K562 (cell line): ENCODE results near the gene ZNF440. TPM values are rescaled to one million over a fixed set of nuclear protein-coding genes. Genes with fewer than 3 reads are reported as not detected.

ENCODE experiments used
- ATAC-seq: fragments of 200-7000 bp; cut with Tn5 transposase; 3 replicates; pipeline ENCODE4 v1.9.1; 2020; ENCODE audit warnings: moderate library complexity
- BruUV-seq: library from RNA; stranded (reverse); fragments of 400-500 nt; replicated peaks from 2 replicates; lab custom pipeline; 2021; lab: Mats Ljungman, UMichigan
- CTCF ChIA-PET: fragments of 300-600 bp; formaldehyde crosslinking; extraction: SDS; loops from one replicate; lab custom pipeline; 2021; ENCODE audit warnings: low intra/inter-chr PET ratio; lab: Yijun Ruan, JAX
- POLR2A ChIA-PET: fragments of 300-600, 350-650 bp; sonication (Branson Sonifier 250); formaldehyde crosslinking; extraction: SDS; loops from one replicate; lab custom pipeline; 2021; ENCODE audit warnings: antibody characterized with exemption, inconsistent platforms; lab: Yijun Ruan, JAX
- DNase-seq, 4 experiments: peaks; one replicate each; pipeline versions ENCODE4 v3.0.0 to v3.0.0-alpha.2; 2011 to 2018; ENCODE audit warnings: low spot score in 3 of 4, mixed read lengths in 3 of 4; ENCODE audit errors: extremely low read depth in 1 of 4
- FAIRE-seq: peaks from 2 replicates; lab custom pipeline; 2011; peaks lifted over from hg19 to GRCh38; lab: Jason Lieb, UNC
- H2AFZ ChIP-seq: 2 replicates; pipeline ENCODE4 v1.6.0; 2011; ENCODE audit warnings: low read depth, low read length, control low read depth, inconsistent platforms
- H3K27ac ChIP-seq: fragments of 200-600 bp; 3 replicates; pipeline ENCODE4 v1.8.0; 2011; ENCODE audit warnings: low read depth, mild to moderate bottlenecking, control low read depth, inconsistent platforms, low read length, moderate library complexity, mixed read lengths; ENCODE audit errors: extremely low read depth
- H3K27me3 ChIP-seq, 2 experiments: fragments of 300-600 bp in 1 of 2; 2 replicates in 1 of 2; 3 replicates in 1 of 2; pipeline versions ENCODE4 v1.6.0 to v1.8.0; 2011; ENCODE audit warnings: inconsistent platforms in 2 of 2, low read length in 2 of 2, mild to moderate bottlenecking in 1 of 2, mixed read lengths in 1 of 2, moderate library complexity in 1 of 2; ENCODE audit not compliant: control insufficient read depth in 2 of 2, insufficient read depth in 2 of 2
- H3K36me3 ChIP-seq: fragments of 300-600 bp; 3 replicates; pipeline ENCODE4 v1.8.0; 2011; ENCODE audit warnings: mild to moderate bottlenecking, low read length, inconsistent platforms; ENCODE audit not compliant: control insufficient read depth, insufficient read depth
- H3K4me1 ChIP-seq, 2 experiments: fragments of 200-600 bp in 1 of 2; replicated peaks in 1 of 2; 2 replicates in 1 of 2; 3 replicates in 1 of 2; pipeline versions ENCODE4 v1.5.1 to v1.8.0; 2011; ENCODE audit warnings: inconsistent platforms in 2 of 2, low read length in 2 of 2, mild to moderate bottlenecking in 1 of 2, mixed read lengths in 1 of 2, moderate library complexity in 1 of 2; ENCODE audit not compliant: control insufficient read depth in 2 of 2, insufficient read depth in 2 of 2
- H3K4me2 ChIP-seq: 2 replicates; pipeline ENCODE4 v1.6.1; 2011; ENCODE audit warnings: low read length, control low read depth, inconsistent platforms, mixed read lengths; ENCODE audit not compliant: insufficient read depth
- H3K4me3 ChIP-seq: fragments of 200-600 bp; sonication (generic), shearing (Covaris generic); 2 replicates; pipeline ENCODE4 v1.5.1; 2016; ENCODE audit warnings: control low read depth, inconsistent platforms
- H3K79me2 ChIP-seq: fragments of 200-600 bp; 3 replicates; pipeline ENCODE4 v1.8.0; 2011; ENCODE audit warnings: low read length, inconsistent platforms; ENCODE audit not compliant: control insufficient read depth, insufficient read depth
- H3K9ac ChIP-seq, 2 experiments: 2 replicates each; pipeline versions ENCODE4 v1.6.0 to v1.6.1; 2011; ENCODE audit warnings: low read depth in 2 of 2, low read length in 2 of 2, control low read depth in 1 of 2, inconsistent platforms in 1 of 2, mild to moderate bottlenecking in 1 of 2, mixed read lengths in 1 of 2; ENCODE audit not compliant: insufficient read depth in 1 of 2
- H3K9me1 ChIP-seq: one replicate; pipeline ENCODE4 v1.6.0; 2011; ENCODE audit warnings: inconsistent platforms, mild to moderate bottlenecking, low read length, moderate library complexity; ENCODE audit not compliant: control insufficient read depth, insufficient read depth
- H3K9me3 ChIP-seq: replicated peaks from 2 replicates; pipeline ENCODE4 v1.5.1; 2011; ENCODE audit warnings: low read depth, low read length, inconsistent platforms; ENCODE audit not compliant: control insufficient read depth, insufficient read depth
- H4K20me1 ChIP-seq: replicated peaks from 2 replicates; pipeline ENCODE4 v1.6.1; 2011; ENCODE audit warnings: low read length, inconsistent platforms, mixed read lengths; ENCODE audit not compliant: control insufficient read depth, insufficient read depth
- STAT5A ChIP-seq: IDR thresholded peaks from 2 replicates; pipeline ENCODE4 v1.6.1; 2012; ENCODE audit warnings: low read length, inconsistent platforms, borderline replicate concordance
- THRB ChIP-seq: fragments of 450-650 bp; formaldehyde crosslinking; conservative IDR thresholded peaks from 2 replicates; pipeline ENCODE4 v1.4.0; 2022; ENCODE audit warnings: mild to moderate bottlenecking, missing genetic modification characterization
- ZNF436 ChIP-seq: fragments of 250-450, 450-650 bp; sonication (Bioruptor Pico); formaldehyde crosslinking; IDR thresholded peaks from 2 replicates; pipeline ENCODE4 v1.7.0; 2020; ENCODE audit warnings: mild to moderate bottlenecking
- ZNF586 ChIP-seq: fragments of 450-650 bp; formaldehyde crosslinking; conservative IDR thresholded peaks from 2 replicates; pipeline ENCODE4 v1.4.0; 2020; ENCODE audit warnings: mild to moderate bottlenecking, moderate library complexity
- ZNF707 ChIP-seq: fragments of 250-450 bp; sonication (Bioruptor Pico); conservative IDR thresholded peaks from 2 replicates; pipeline ENCODE4 v1.8.0; 2022; ENCODE audit warnings: inconsistent platforms, mild to moderate bottlenecking, moderate library complexity
- WGBS: fragments of 100-300 bp; shearing (Covaris generic); methylation state at CpG from one replicate; pipeline ENCODE4 v1.1.6; 2016; ENCODE audit warnings: low coverage, mixed read lengths; ENCODE audit not compliant: insufficient coverage; ENCODE audit errors: missing lambda C conversion rate; 5-methylcytosine and 5-hydroxymethylcytosine counted together
- in situ Hi-C: fragments of 300-500 bp; cut with MboI; formaldehyde crosslinking; loops from 4 replicates; pipeline ENCODE4 v1.15.0; 2018; ENCODE audit warnings: inconsistent platforms, mixed read lengths
- intact Hi-C: fragments of 100-400 bp; cut with micrococcal nuclease; formaldehyde crosslinking; loops from 2 replicates; pipeline ENCODE4 v1.14.2; 2022
- polyA plus RNA-seq, 8 experiments: library from polyadenylated mRNA; depleted of rRNA in 4 of 8; stranded (reverse) in 5 of 8; unstranded in 3 of 8; fragments of >200 nt; fragmentation: Nextera tagmentation in 2 of 8; fragmentation: Illumina TruSeq in 1 of 8; extraction: Ambion mirVana in 2 of 8; extraction: Trizol in 1 of 8; gene quantifications; 2 replicates each; pipeline versions ENCODE4 v1.2.1 to v1.2.3, GENCODE V29; 2011 to 2014; ENCODE audit warnings: inconsistent platforms in 1 of 8, missing spikeins in 1 of 8
- total RNA-seq, 7 experiments: library from RNA; depleted of rRNA in 6 of 7; stranded (reverse); fragments of >200 nt in 6 of 7; fragmentation: Illumina TruSeq in 2 of 7; extraction: Trizol in 2 of 7; gene quantifications; 2 replicates each; pipeline versions ENCODE4 v1.2.1 to v1.2.3, GENCODE V29; 2011 to 2021; ENCODE audit warnings: low replicate concordance in 1 of 7

ZNF440 gene
- total and polyA plus RNA-seq, 9 of the 15 experiments (the other 6 are each of a cell fraction or from before 2014, with no cell fraction given) = 5.9 to 32.6 (median 13.4) TPM

DNA sequence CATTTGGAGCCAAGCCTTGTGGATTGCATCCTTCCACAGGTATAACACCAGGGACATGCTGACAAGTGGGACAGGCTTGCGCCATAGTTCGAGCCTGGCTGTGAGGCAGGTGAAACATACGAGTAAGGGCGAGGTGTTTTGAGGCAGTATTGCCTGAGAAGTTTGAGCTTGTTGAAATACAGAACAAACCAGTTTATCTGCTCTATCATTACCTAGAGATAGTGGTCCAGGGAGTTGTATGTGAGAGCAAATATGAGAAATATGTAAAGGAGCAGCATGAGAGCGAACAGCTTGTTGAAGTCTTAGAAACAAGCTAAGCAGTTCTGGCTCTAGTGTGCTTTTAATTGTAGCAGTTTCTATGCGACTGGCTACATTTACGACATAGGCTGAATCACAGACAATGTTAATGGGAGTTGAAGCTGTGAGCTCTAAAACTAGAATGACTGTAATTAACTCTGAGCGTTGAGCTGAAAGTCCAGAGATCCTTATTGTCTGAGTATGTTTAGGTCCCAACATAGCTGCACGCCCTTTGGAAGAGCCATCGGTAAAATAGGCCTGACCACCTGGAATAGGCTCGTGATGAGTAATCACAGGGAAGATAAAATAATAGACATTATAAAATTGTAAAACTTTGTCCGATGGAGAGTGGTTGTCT lies 42.6 kb downstream of the ZNF440 start:
- no peak overlapping the region for H3K9ac ChIP-seq
- no peak overlapping the region for H3K4me2 ChIP-seq
- ATAC-seq (no peak), FAIRE-seq (no peak), DNase-seq (no peak)
- no peaks in the 10 kb centered on the region for H3K4me1 ChIP-seq
- BruUV-seq = no TSS peak
- no peaks in the 10 kb centered on the region for H3K9me1 ChIP-seq
- H3K27ac ChIP-seq = no peak overlapping the region
- no peaks in the 10 kb centered on the region for H4K20me1 ChIP-seq
- H3K36me3 ChIP-seq = no peaks in the 10 kb centered on the region
- H3K79me2 ChIP-seq = no peaks in the 10 kb centered on the region
- H2AFZ ChIP-seq = no peak overlapping the region
- ChIA-PET CTCF (no interaction called here), POLR2A (interaction anchor here (0.9 kb wide), 1 partner anchor 9 kb away, joined by 4 read pairs; the partner anchor contains the start of gene ZNF439)
- no peak overlapping the region for H3K4me3 ChIP-seq
- WGBS = 3% methylated on average over 12 of the region's 12 CpGs
- peaks cover 5 to 17% of the 10 kb centered on the region in 2 experiments for H3K27me3 ChIP-seq
- TF ChIP-seq ZNF436 (CRISPR knock-in tag) (no peak), THRB (CRISPR knock-in tag) (no peak), STAT5A (no peak), ZNF707 (CRISPR knock-in tag) (no peak), ZNF586 (CRISPR knock-in tag) (no peak)
- intact Hi-C loops = loop anchor here (10.0 kb wide), 2 partner anchors 62 to 162 kb away; partner anchors contain the start of gene ZNF491
- in situ Hi-C loops = no loop called here
- 0 out of 2 replicates have a peak, but pooled peaks cover 2% of the 10 kb centered on the region for H3K9me3 ChIP-seq
